Measurements from ENCODE around the gene TRIM28. TPM values are rescaled to one million over a fixed set of nuclear protein-coding genes. Genes with fewer than 3 reads are reported as not detected.
"Not testable (repeated sequence)": the region's sequence is repeated elsewhere in the genome, so short reads cannot be mapped to it uniquely, and the experiment has no call there.

TRIM28 gene
- total RNA-seq, 3 donors from 2014 or later, result 180 to 308 (median 202) TPM

DNA sequence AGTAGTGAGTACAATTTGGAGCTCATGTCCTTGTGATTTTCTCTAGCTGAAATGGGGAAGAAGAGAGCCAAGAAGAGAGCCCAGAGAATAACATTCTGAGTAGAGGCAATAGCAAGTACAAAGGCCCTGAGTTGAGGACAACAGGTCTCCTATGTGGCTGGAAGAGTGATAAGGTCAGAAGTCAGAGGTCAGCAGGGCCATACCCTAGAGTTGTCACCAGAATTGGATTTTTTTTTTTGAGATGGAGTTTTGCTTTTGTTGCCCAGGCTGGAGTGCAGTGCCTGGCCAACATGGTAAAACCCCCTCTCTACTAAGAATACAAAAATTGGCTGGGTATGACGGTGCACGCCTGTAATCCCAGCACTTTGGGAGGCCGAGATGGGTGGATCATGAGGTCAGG lies 8.0 kb upstream of the TRIM28 start:
- DNase-seq (no peak), ATAC-seq (no peak)
- intact Hi-C loops (cut with DNase I, micrococcal nuclease), result no loop called here
- Histone ChIP-seq H3K4me3 (no peak overlapping the region), H3K36me3 (ENCODE audit: low read depth) (no peaks in the 10 kb centered on the region), H3K4me1 (ENCODE audit: low read depth) (peaks cover 6% of the 10 kb centered on the region), H3K9me3 (no peaks in the 10 kb centered on the region)
- TF ChIP-seq, protein P1, sequence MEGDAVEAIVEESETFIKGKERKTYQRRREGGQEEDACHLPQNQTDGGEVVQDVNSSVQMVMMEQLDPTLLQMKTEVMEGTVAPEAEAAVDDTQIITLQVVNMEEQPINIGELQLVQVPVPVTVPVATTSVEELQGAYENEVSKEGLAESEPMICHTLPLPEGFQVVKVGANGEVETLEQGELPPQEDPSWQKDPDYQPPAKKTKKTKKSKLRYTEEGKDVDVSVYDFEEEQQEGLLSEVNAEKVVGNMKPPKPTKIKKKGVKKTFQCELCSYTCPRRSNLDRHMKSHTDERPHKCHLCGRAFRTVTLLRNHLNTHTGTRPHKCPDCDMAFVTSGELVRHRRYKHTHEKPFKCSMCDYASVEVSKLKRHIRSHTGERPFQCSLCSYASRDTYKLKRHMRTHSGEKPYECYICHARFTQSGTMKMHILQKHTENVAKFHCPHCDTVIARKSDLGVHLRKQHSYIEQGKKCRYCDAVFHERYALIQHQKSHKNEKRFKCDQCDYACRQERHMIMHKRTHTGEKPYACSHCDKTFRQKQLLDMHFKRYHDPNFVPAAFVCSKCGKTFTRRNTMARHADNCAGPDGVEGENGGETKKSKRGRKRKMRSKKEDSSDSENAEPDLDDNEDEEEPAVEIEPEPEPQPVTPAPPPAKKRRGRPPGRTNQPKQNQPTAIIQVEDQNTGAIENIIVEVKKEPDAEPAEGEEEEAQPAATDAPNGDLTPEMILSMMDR (IDR thresholded peaks at IDR 0.05), result no peak

DNA sequence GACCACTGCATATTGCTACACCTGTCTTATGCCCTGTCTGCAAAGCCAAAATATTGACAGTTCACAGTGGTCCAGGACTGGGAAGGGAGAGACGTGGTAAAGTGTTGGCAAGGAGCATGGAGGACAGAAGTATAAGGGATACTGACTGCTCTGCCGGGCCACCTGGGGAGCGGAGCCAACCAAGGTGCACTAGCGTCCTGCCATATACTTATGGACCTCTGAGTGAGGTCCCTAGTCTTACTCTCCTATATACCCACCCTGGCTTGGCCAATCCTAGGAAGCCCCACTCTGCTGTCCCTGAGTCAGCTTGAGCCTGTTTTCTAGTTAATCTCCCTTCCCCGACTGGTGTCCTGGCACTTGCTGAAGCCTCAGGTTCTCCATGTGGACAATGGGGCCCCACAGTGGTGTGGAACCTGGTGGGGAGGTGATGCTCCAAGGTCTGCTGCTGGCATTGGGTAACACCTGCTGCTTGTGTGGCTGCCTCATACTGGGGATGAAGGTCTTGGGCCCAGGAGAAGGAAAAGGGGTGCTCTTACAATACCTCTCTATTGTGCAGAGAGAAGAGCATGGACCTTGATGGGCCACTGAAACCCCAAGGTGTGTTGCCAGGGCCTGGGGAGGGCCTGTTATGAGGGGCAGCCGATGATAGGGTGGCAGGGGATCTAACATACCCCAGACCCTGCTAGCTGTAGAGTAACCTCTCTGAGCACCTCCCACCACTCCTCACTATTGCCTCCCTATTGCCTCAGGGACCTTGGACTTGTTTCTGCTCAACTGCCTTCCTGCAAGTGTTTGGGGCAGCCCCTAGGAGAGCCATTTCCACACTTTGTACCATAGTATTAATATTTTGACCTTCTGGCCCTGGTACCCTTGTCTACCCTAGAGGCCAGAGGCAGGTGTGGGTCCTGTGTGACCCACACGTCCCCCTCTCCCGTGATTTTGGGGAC lies 6.7 kb upstream of the TRIM28 start:
- no peaks in the 10 kb centered on the region for H3K9me3 ChIP-seq
- H3K4me1 ChIP-seq (ENCODE audit: low read depth), result peaks cover 6% of the 10 kb centered on the region
- intact Hi-C loops (cut with DNase I, micrococcal nuclease), result no loop called here
- no peak for DNase-seq
- H3K4me3 ChIP-seq, result no peak overlapping the region
- ATAC-seq, result no peak
- TF ChIP-seq, protein P1 (IDR thresholded peaks at IDR 0.05), result no peak
- H3K36me3 ChIP-seq (ENCODE audit: low read depth), result no peaks in the 10 kb centered on the region

- Histone ChIP-seq H3K9me3 (no peaks in the 10 kb centered on the region), H3K4me3 (no peak overlapping the region), H3K36me3 (ENCODE audit: low read depth) (no peaks in the 10 kb centered on the region), H3K4me1 (ENCODE audit: low read depth) (peaks cover 12% of the 10 kb centered on the region)
- DNase-seq, result peak; percentile 46 to 72 (median 66)
- intact Hi-C loops (cut with DNase I, micrococcal nuclease), result no loop called here
- TF ChIP-seq, protein P1 (IDR thresholded peaks at IDR 0.05), result no peak
- peak; percentile 86 for ATAC-seq
Observed at GRCh38 chr19:58538257-58539168, 5.4 kb upstream of the TRIM28 start.

DNA sequence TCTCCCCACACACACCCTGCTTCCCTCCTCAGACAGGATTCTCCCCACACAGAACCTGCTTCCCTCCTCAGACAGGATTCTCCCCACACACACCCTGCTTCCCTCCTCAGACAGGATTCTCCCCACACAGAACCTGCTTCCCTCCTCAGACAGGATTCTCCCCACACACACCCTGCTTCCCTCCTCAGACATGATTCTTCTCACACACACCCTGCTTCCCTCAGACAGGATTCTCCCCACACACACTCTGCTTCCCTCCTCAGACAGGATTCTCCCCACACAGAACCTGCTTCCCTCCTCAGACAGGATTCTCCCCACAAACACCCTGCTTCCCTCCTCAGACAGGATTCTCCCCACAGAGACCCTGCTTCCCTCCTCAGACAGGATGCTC lies 4.7 kb upstream of the TRIM28 start:
- intact Hi-C loops (cut with DNase I, micrococcal nuclease), result not testable (repeated sequence)

GRCh38 chr19:58542641-58543372 lies 1.1 kb upstream of the TRIM28 start:
- H3K4me3 ChIP-seq, ATAC-seq: not testable (repeated sequence)

More for the DNA sequence above, 4.7 kb upstream of the TRIM28 start:
- H3K36me3 ChIP-seq (ENCODE audit: low read depth); DNase-seq; H3K9me3 ChIP-seq; H3K4me3 ChIP-seq; ATAC-seq: not testable (repeated sequence)
- peaks cover 13% of the 10 kb centered on the region for H3K4me1 ChIP-seq (ENCODE audit: low read depth)

GRCh38 chr19:58544591-58545285 lies 874 bp downstream of the TRIM28 start:
- ATAC-seq, result peak; percentile 46
- intact Hi-C loops (cut with DNase I, micrococcal nuclease), result no loop called here

More at GRCh38 chr19:58542641-58543372, 1.1 kb upstream of the TRIM28 start:
- H3K9me3 ChIP-seq; intact Hi-C loops (cut with DNase I, micrococcal nuclease); H3K36me3 ChIP-seq (ENCODE audit: low read depth): not testable (repeated sequence)
- H3K4me1 ChIP-seq (ENCODE audit: low read depth), result peaks cover 27% of the 10 kb centered on the region
- peak in 1 of 3 donors; percentile 37 for DNase-seq

More at GRCh38 chr19:58544591-58545285, 874 bp downstream of the TRIM28 start:
- H3K9me3 ChIP-seq, result no peaks in the 10 kb centered on the region
- H3K36me3 ChIP-seq (ENCODE audit: low read depth), result peaks cover 22% of the 10 kb centered on the region
- peaks cover 21% of the 10 kb centered on the region for H3K4me1 ChIP-seq (ENCODE audit: low read depth)
- H3K4me3 ChIP-seq, result peak overlapping the region; percentile 85
- DNase-seq, result peak in 2 of 3 donors; percentile 48 to 70
- TF ChIP-seq, protein P1 (IDR thresholded peaks at IDR 0.05), result no peak
